Panc1 (cell line): Measurements from ENCODE around the gene MYBPH. TPM values are rescaled to one million over a fixed set of nuclear protein-coding genes. Genes with fewer than 3 reads are reported as not detected.

Experiments
- ATAC-seq: fragments of 200-7000 bp; cut with Tn5 transposase; 2 replicates; pipeline ENCODE4 v1.9.1; 2020; ENCODE audit warnings: mild to moderate bottlenecking, moderate library complexity
- BruUV-seq: library from RNA; stranded (reverse); fragments of 400-500 nt; replicated peaks from 2 replicates; lab custom pipeline; 2021; lab: Mats Ljungman, UMichigan
- CTCF ChIA-PET: fragments of 300-600 bp; sonication (Branson Sonifier 250); formaldehyde crosslinking; loops from one replicate; lab custom pipeline; 2022; ENCODE audit warnings: antibody characterized with exemption; lab: Charles Lee
- POLR2A ChIA-PET: fragments of 300-600 bp; sonication (Branson Sonifier 250); formaldehyde crosslinking; loops from one replicate; lab custom pipeline; 2022; ENCODE audit warnings: antibody characterized with exemption; lab: Charles Lee
- DNase-seq: peaks from one replicate; pipeline ENCODE4 v3.0.0-alpha.2; 2010; ENCODE audit warnings: low read depth, low spot score
- H3K27ac ChIP-seq: 2 replicates; pipeline ENCODE4 v1.5.1; 2011; ENCODE audit warnings: mild to moderate bottlenecking, low read length, inconsistent platforms
- H3K27me3 ChIP-seq: fragments of 200-500 bp; sonication (Bioruptor generic); 2 replicates; pipeline ENCODE4 v1.6.0; 2014; ENCODE audit warnings: low read length, inconsistent platforms; ENCODE audit not compliant: control insufficient read depth, insufficient read depth
- H3K36me3 ChIP-seq: fragments of 200-500 bp; sonication (Bioruptor generic); 2 replicates; pipeline ENCODE4 v1.5.1; 2014; ENCODE audit warnings: inconsistent platforms, mild to moderate bottlenecking, low read length, moderate library complexity; ENCODE audit not compliant: control insufficient read depth, insufficient read depth
- H3K4me1 ChIP-seq: 2 replicates; pipeline ENCODE4 v1.5.1; 2011; ENCODE audit warnings: inconsistent platforms, mild to moderate bottlenecking, low read length, moderate library complexity; ENCODE audit not compliant: control insufficient read depth, insufficient read depth
- H3K4me3 ChIP-seq, 2 experiments: 2 replicates each; pipeline ENCODE4 v1.5.1; 2011 to 2012; ENCODE audit warnings: low read depth in 2 of 2, low read length in 2 of 2, mild to moderate bottlenecking in 2 of 2, inconsistent platforms in 1 of 2, moderate library complexity in 1 of 2
- H3K9me3 ChIP-seq: fragments of 200-500 bp; sonication (Bioruptor generic); 2 replicates; pipeline ENCODE4 v1.5.1; 2014; ENCODE audit warnings: low read depth, mild to moderate bottlenecking, inconsistent platforms, low read length, moderate library complexity; ENCODE audit not compliant: control insufficient read depth, insufficient read depth
- POLR2AphosphoS5 ChIP-seq: IDR thresholded peaks from 2 replicates; pipeline ENCODE4 v1.6.1; 2012; ENCODE audit warnings: mild to moderate bottlenecking, low read depth, low read length, moderate library complexity
- SIN3A ChIP-seq: IDR thresholded peaks from 2 replicates; pipeline ENCODE4 v1.6.1; 2012; ENCODE audit warnings: low read depth, mild to moderate bottlenecking, low read length, moderate library complexity, borderline replicate concordance; ENCODE audit not compliant: insufficient read depth
- TCF7L2 ChIP-seq: IDR thresholded peaks from 2 replicates; pipeline ENCODE4 v1.6.1; 2011; ENCODE audit warnings: mild to moderate bottlenecking, low read depth, low read length, inconsistent platforms
- in situ Hi-C: cut with HindIII; loops from 2 replicates; pipeline ENCODE4 v1.10.0; 2016; ENCODE audit warnings: low sequenced_read_pairs, low pct_unique_long_range_greater_than_20kb
- intact Hi-C: fragments of 100-400 bp; cut with micrococcal nuclease; formaldehyde crosslinking; loops from one replicate; pipeline ENCODE4 v1.10.0; 2022; ENCODE audit not compliant: unreplicated experiment
- total RNA-seq: library from RNA; stranded (reverse); gene quantifications from one replicate; pipeline ENCODE4 v1.2.1, GENCODE V29; 2021; ENCODE audit not compliant: unreplicated experiment
- TF ChIP-seq, protein P1 (sequence below): fragments of 450-650 bp; IDR thresholded peaks from 2 replicates; pipeline ENCODE4 v1.5.1; 2017; ENCODE audit warnings: mild to moderate bottlenecking
- TF ChIP-seq, protein P2 (sequence below), 2 experiments: IDR thresholded peaks; 2 replicates each; pipeline ENCODE4 v1.6.1; 2011 to 2012; ENCODE audit warnings: low read depth in 2 of 2, control low read depth in 1 of 2, low read length in 1 of 2, mild to moderate bottlenecking in 1 of 2, moderate library complexity in 1 of 2; ENCODE audit not compliant: insufficient read depth in 1 of 2

Gene MYBPH
- total RNA-seq, 1 experiment from 2014 or later = not detected

GRCh38 chr1:203163891-203164635 lies 11.6 kb downstream of the MYBPH start:
- no peak for ATAC-seq
- H3K4me1 ChIP-seq = no peaks in the 10 kb centered on the region
- H3K36me3 ChIP-seq = no peaks in the 10 kb centered on the region
- no TSS peak for BruUV-seq
- H3K27me3 ChIP-seq = no peaks in the 10 kb centered on the region
- in situ Hi-C loops (no loop called here), intact Hi-C loops (no loop called here)
- no peak overlapping the region for H3K4me3 ChIP-seq
- no peak for TF ChIP-seq TCF7L2
- TF ChIP-seq, protein P1, sequence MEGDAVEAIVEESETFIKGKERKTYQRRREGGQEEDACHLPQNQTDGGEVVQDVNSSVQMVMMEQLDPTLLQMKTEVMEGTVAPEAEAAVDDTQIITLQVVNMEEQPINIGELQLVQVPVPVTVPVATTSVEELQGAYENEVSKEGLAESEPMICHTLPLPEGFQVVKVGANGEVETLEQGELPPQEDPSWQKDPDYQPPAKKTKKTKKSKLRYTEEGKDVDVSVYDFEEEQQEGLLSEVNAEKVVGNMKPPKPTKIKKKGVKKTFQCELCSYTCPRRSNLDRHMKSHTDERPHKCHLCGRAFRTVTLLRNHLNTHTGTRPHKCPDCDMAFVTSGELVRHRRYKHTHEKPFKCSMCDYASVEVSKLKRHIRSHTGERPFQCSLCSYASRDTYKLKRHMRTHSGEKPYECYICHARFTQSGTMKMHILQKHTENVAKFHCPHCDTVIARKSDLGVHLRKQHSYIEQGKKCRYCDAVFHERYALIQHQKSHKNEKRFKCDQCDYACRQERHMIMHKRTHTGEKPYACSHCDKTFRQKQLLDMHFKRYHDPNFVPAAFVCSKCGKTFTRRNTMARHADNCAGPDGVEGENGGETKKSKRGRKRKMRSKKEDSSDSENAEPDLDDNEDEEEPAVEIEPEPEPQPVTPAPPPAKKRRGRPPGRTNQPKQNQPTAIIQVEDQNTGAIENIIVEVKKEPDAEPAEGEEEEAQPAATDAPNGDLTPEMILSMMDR = no peak
- TF ChIP-seq, protein P2, sequence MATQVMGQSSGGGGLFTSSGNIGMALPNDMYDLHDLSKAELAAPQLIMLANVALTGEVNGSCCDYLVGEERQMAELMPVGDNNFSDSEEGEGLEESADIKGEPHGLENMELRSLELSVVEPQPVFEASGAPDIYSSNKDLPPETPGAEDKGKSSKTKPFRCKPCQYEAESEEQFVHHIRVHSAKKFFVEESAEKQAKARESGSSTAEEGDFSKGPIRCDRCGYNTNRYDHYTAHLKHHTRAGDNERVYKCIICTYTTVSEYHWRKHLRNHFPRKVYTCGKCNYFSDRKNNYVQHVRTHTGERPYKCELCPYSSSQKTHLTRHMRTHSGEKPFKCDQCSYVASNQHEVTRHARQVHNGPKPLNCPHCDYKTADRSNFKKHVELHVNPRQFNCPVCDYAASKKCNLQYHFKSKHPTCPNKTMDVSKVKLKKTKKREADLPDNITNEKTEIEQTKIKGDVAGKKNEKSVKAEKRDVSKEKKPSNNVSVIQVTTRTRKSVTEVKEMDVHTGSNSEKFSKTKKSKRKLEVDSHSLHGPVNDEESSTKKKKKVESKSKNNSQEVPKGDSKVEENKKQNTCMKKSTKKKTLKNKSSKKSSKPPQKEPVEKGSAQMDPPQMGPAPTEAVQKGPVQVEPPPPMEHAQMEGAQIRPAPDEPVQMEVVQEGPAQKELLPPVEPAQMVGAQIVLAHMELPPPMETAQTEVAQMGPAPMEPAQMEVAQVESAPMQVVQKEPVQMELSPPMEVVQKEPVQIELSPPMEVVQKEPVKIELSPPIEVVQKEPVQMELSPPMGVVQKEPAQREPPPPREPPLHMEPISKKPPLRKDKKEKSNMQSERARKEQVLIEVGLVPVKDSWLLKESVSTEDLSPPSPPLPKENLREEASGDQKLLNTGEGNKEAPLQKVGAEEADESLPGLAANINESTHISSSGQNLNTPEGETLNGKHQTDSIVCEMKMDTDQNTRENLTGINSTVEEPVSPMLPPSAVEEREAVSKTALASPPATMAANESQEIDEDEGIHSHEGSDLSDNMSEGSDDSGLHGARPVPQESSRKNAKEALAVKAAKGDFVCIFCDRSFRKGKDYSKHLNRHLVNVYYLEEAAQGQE (IDR thresholded peaks at IDR 0.05; ENCODE audit: insufficient read depth in 1 of 2, low read depth in 2 of 2, low read length in 1 of 2) = no peak
- no peak for TF ChIP-seq SIN3A
- no peak for TF ChIP-seq POLR2AphosphoS5
- no peak for DNase-seq
- POLR2A ChIA-PET = no interaction called here
- H3K9me3 ChIP-seq = no peaks in the 10 kb centered on the region
- H3K27ac ChIP-seq = no peak overlapping the region
- CTCF ChIA-PET = interaction anchor here (0.6 kb wide), 1 partner anchor 18 kb away, joined by 8 read pairs; no protein-coding TSS in a partner anchor

GRCh38 chr1:203162403-203162802 lies 13.2 kb downstream of the MYBPH start:
- H3K4me3 ChIP-seq = no peak overlapping the region
- ATAC-seq = no peak
- intact Hi-C loops = no loop called here
- ChIA-PET POLR2A (interaction anchor here (0.6 kb wide), 1 partner anchor 93 kb away, joined by 4 read pairs; no protein-coding TSS in a partner anchor), CTCF (no interaction called here)
- no peaks in the 10 kb centered on the region for H3K27me3 ChIP-seq
- TF ChIP-seq, protein P1 = no peak
- no peak for TF ChIP-seq SIN3A
- no peak for TF ChIP-seq TCF7L2
- TF ChIP-seq, protein P2 (IDR thresholded peaks at IDR 0.05; ENCODE audit: insufficient read depth in 1 of 2, low read depth in 2 of 2, low read length in 1 of 2) = no peak
- no peak for TF ChIP-seq POLR2AphosphoS5
- no TSS peak for BruUV-seq
- H3K36me3 ChIP-seq = no peaks in the 10 kb centered on the region
- H3K9me3 ChIP-seq = no peaks in the 10 kb centered on the region
- no peak overlapping the region for H3K27ac ChIP-seq
- in situ Hi-C loops = no loop called here
- no peak for DNase-seq
- no peaks in the 10 kb centered on the region for H3K4me1 ChIP-seq
